ENCODE results near the gene SSR4. TPM values are rescaled to one million over a fixed set of nuclear protein-coding genes. Genes with fewer than 3 reads are reported as not detected.
A peak's percentile ranks its signal among the peaks of the same experiment; 100 is the strongest.

SSR4 gene
- total RNA-seq, 1 donor from 2014 or later, result 84.4 TPM

DNA sequence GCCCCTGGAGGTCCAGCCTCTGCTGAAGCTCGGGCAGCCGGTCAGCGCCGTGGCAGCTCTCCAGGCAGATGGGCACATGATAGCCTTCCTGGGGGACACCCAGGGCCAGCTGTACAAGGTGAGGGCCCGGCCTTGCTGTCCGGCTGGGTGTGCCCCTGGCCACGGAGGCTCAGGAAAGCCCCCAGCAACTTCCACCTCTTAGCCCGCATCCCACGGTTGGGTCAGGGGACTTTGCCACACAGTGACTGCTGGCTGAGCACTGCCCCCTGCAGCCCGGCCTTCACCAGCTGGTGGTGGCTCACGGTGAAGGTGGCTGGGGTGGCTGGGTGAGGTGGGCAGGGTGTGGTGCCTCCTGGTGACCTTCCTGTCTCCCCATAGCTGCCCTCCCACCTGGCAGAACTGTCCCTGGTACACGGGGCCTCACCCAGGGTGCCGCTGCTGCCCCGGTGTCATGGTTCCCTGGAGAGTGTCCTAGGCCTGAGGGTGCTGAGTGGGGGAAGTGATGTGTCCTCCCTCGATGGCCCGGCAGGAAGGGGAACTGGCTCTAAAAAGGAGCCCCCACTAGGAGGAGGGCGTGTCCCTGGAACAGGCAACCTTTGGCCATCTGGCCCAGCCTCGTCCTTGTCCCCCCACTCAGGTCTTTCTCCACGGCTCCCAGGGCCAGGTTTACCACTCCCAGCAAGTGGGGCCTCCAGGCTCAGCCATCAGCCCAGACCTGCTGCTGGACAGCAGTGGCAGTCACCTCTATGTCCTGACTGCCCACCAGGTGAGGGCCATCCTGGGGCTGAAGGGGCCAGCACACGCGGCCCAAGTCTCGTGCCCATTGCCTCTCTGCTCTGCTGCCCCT is 25.9 kb upstream of the SSR4 start:
- DNase-seq (ENCODE audit: low spot score in 2 of 2), result peak in 1 of 2 donors; percentile 38
- no peak for FAIRE-seq

DNA sequence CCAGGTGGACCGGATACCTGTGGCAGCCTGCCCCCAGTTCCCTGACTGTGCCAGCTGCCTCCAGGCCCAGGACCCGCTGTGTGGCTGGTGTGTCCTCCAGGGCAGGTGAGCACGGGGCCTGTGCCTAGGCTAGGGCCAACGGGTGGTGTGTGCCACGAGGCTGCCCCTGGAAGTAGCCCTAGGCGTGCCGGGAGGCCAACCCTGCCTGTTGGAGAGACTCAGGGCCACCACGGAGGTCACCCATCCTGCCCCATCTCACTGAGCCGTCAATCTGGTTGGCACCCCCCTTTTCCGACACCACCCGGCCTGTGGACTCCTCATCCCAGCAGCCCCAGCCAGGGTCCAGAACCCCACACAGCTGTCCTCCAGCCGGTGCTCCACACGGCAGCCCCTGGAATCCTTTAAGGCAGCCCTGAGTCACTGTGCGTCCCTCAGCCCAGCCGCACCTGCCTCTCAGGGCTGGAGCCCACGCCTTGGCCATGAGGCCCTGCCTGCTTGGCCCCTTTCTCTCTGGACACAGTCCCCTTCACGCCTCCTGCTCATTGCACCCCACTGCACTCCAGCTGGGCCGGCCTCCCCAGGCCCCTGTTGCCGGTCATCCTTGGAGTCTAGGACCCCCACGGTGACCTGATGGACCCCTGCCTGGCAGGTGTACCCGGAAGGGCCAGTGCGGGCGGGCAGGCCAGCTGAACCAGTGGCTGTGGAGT is 25.2 kb upstream of the SSR4 start:
- no peak for FAIRE-seq
- DNase-seq (ENCODE audit: low spot score in 2 of 2), result peak in 1 of 2 donors; percentile 34

DNA sequence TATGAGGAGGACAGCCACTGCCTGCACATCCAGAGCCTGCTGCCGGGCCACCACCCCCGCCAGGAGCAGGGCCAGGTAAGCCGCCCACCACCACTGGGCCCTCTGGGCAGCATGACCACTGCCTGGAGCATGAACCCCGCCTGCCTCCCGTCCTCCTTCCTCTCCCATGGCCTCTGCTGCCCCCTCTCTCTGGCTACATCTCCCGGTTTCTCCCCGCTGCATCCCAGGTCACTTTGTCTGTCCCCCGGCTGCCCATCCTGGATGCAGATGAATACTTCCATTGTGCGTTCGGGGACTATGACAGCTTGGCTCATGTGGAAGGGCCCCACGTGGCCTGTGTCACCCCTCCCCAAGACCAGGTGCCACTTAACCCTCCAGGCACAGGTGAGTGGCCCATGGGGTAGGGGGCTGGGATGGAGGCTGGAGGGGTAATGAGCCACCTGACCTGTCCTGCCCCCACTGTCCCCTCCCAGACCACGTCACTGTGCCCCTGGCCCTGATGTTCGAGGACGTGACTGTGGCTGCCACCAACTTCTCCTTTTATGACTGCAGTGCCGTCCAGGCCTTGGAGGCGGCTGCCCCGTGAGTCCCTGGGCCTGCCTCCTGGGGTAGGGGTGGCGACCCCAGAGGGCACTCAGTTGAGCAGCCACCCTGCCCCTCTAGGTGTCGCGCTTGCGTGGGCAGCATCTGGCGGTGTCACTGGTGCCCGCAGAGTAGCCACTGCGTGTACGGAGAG is 24.4 kb upstream of the SSR4 start:
- FAIRE-seq, result no peak
- peak in 1 of 2 donors; percentile 59 for DNase-seq (ENCODE audit: low spot score in 2 of 2)

DNA sequence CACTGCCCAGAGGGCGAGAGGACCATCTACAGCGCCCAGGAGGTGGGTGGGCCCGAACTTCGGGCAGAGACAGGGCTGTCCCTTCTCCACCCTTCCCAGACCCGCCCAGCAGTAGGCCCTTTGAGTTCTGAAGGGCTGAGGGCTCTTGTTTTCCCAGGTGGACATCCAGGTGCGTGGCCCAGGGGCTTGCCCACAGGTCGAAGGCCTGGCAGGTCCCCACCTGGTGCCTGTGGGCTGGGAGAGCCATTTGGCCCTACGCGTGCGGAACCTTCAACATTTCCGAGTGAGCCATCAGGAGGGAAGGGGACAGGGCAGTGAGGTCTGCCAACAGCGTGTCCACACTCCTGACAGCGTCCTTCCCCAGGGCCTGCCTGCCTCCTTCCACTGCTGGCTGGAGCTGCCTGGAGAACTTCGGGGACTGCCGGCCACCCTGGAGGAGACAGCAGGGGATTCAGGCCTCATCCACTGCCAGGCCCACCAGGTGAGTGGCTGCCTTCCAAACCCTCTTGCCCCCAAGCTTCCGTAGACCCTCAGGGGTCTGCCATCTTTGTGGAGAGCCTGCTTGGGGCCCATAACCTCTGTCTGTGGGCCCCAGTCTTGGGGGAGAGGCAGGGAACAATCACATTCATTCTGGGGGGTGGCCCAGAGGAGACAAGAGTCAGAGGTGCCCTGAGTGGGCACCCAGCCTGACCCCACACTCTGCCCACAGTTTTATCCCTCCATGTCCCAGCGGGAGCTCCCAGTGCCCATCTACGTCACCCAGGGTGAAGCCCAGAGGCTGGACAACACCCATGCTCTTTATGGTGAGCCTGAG is 23.7 kb upstream of the SSR4 start:
- DNase-seq (ENCODE audit: low spot score in 2 of 2) (peak; percentile 4 to 30), FAIRE-seq (no peak)

DNA sequence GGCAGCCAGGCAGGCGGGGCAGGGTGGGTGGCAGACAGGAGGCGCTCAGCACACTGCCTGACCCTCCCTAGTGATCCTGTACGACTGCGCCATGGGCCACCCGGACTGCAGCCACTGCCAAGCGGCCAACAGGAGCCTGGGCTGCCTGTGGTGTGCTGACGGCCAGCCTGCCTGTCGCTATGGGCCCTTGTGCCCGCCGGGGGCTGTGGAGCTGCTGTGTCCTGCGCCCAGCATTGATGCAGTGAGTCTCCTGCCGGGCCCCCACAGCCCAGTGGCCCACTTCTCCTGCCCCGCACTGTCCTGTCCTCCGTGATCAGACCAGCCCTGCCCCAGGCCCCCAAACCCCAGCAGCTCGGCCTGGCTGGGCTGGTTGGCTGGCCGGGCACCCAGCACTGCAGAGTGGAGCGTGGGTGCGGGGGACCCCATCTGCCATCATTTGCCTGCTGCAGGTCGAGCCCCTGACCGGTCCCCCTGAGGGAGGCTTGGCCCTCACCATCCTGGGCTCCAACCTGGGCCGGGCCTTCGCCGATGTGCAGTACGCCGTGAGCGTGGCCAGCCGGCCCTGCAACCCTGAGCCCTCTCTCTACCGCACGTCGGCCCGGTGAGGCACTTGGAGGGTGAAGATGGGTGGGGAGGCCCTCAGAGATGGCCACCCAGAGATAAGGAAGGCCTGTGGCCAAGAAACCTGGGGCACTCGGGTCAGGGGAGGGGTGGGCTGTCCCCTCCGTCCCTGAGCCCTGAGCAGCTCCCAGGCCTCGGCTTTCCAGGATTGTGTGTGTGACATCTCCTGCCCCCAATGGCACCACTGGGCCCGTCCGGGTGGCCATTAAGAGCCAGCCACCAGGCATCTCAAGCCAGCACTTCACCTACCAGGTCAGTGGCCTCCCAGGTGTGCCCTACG is 22.8 kb upstream of the SSR4 start:
- DNase-seq (ENCODE audit: low spot score in 2 of 2), result peak in 1 of 2 donors; percentile 44
- no peak for FAIRE-seq

DNA sequence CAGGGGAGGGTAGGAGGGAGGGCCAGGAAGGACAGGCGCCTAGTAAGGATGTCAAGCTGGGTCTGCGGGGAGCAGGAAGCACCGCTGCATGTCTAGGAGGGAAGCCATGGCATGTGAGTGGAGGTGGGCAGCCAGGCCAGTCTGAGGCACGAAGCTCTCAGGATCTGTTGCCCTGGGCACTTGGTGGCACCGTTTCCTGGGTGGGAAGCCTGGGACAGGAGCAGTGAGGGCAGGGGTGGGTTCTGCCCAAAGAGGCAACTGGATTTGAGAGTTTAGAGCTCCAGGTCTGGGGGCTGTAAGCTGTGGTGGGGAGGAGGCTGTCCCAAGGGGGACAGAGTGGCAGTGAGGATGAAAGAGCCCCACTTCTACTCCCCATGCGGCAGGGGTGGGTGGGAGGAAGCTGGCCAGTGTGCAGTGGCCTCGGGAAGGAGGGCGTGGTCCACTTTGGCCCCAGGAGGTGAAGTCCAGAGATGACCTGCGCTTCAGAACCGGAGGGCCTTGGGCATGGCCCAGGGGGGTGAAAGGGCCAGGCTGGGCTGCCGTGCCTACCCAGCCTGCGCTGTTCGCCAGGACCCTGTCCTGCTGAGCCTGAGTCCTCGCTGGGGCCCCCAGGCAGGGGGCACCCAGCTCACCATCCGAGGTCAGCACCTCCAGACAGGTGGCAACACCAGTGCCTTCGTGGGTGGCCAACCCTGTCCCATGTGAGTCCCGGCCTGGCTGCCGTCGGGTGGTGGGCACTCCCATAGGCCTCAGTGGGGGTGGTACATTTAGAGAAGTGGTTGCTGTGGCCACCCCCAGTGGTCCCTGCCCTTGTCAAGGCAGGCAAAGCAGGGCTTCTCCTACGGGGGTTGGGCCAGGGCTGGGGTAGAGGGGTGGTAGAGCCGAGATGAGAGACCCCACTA is 21.9 kb upstream of the SSR4 start:
- DNase-seq (ENCODE audit: low spot score in 2 of 2) (peak in 1 of 2 donors; percentile 38), FAIRE-seq (no peak)

DNA sequence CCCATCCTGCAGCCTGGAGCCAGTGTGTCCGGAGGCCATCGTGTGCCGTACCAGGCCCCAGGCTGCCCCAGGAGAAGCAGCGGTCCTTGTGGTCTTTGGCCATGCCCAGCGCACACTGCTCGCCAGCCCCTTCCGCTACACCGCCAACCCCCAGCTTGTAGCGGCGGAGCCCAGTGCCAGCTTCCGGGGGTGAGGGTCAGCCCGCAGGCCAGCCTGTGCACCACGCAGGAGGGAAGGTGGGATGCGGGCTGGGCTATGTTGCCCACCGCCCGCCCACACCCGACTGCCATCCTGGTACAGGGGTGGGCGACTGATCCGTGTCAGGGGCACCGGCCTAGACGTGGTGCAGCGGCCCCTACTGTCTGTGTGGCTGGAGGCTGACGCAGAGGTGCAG is 21.3 kb upstream of the SSR4 start:
- no peak for FAIRE-seq

DNA sequence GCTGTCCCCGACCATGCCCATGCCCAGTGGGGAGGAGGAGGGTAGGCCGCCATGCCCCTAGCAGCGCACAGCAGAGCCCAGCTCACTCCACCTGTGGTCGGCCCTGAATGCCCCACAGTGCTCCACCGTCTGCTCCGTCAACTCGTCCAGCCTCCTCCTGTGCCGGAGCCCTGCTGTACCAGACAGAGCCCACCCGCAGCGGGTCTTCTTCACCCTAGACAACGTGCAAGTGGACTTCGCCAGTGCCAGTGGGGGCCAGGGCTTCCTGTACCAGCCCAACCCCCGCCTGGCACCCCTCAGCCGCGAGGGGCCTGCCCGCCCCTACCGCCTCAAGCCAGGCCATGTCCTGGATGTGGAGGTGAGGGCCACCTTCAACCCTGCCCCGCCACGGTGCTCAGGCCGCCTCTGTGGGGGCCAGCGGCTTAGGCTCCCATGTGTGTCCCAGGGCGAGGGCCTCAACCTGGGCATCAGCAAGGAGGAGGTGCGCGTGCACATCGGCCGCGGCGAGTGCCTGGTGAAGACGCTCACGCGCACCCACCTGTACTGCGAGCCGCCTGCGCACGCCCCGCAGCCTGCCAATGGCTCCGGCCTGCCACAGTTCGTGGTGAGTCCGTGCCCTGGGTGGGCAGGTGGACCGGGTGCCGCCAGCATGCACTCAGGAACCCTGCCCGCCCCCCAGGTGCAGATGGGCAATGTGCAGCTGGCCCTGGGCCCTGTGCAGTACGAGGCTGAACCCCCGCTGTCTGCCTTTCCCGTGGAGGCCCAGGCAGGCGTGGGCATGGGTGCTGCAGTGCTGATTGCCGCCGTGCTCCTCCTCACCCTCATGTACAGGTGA is 20.5 kb upstream of the SSR4 start:
- DNase-seq (ENCODE audit: low spot score in 2 of 2) (peak in 1 of 2 donors; percentile 40), FAIRE-seq (no peak)

More for the DNA sequence above, 21.3 kb upstream of the SSR4 start:
- peak in 1 of 2 donors; percentile 31 for DNase-seq (ENCODE audit: low spot score in 2 of 2)

DNA sequence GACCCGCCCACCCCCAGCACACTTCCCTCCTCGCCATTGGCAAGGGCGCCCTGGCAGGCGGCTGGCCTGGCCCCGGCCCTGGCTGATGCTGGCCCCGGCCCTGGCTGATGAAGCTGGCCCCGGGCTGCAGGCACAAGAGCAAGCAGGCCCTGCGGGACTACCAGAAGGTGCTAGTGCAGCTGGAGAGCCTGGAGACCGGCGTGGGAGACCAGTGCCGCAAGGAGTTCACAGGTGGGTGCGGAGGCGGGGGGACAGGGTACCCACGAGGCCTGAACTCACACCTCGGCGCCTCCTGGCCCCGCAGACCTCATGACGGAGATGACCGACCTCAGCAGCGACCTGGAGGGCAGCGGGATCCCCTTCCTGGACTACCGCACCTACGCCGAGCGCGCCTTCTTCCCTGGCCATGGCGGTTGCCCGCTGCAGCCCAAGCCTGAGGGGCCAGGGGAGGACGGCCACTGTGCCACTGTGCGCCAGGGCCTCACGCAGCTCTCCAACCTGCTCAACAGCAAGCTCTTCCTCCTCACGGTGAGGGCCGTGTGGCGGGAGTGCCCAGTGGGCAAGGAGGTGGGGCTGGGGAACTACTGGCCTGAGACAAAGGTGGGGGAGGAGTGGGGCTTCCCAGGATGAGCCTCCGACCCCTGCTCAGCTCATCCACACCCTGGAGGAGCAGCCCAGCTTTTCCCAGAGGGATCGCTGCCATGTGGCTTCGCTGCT is 19.7 kb upstream of the SSR4 start:
- DNase-seq (ENCODE audit: low spot score in 2 of 2) (no peak), FAIRE-seq (no peak)

DNA sequence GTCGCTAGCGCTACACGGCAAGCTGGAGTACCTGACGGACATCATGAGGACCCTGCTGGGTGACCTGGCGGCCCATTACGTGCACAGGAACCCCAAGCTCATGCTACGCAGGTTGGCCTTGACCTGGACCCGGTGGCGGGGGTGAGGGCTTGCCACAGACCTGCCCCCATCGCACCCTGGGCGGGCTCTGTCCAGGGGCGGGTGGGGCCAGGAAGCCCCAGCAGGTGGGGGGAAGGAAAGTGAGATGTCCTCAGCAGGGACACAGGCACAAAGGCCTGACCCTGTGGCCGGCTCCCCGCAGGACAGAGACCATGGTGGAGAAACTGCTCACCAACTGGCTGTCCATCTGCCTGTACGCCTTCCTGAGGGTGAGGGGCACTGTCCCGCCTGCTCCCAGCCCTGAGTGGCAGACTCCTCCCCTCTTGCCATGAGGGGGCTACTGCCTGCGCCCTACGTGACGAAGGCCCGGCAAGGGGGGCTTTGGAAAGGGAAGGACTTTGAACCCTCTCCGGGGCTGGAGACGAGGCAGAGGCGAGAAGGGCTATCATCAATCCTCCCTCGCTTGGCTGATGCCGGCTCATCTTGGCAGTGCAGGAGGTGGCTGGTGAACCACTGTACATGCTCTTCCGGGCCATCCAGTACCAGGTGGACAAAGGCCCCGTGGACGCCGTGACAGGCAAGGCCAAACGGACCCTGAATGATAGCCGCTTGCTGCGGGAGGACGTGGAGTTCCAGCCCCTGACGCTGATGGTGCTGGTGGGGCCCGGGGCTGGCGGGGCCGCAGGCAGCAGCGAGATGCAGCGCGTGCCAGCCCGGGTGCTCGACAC is 19.0 kb upstream of the SSR4 start:
- DNase-seq (ENCODE audit: low spot score in 2 of 2) (no peak), FAIRE-seq (no peak)

DNA sequence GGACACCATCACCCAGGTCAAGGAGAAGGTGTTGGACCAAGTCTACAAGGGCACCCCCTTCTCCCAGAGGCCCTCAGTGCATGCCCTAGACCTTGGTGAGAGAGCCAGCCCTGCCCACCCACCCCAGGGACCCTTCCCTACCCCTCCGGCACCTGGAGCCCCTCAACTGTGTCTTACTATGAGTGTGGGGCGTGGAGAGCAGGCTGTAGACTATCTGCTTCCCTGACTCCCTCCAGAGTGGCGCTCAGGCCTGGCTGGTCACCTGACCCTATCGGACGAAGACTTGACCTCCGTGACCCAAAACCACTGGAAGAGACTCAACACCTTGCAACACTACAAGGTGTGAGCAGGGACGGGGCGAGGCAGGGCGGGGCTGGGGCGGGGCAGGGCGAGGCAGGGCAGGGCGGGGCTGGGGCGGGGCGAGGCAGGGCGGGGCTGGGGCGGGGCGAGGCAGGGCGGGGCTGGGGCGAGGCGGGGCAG is 18.3 kb upstream of the SSR4 start:
- FAIRE-seq (no peak), DNase-seq (ENCODE audit: low spot score in 2 of 2) (no peak)

DNA sequence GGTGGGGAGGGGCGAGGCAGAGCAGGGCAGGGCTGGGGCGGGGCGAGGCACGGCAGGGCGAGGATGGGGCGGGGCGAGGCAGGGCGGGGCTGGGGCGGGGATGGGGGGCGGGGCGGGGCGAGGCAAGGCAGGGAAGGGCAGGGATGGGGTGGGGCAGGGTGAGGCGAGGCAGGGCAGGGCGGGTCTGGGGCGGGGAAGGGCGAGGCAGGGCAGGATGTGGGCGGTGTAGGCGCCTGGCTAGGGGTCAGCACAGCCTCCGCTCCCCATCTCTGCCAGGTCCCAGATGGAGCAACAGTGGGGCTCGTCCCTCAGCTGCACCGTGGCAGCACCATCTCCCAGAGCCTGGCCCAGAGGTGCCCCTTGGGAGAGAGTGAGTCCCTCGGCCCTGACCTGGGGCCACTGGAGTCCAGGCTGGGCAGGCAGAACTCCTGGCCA is 17.8 kb upstream of the SSR4 start:
- FAIRE-seq (no peak), DNase-seq (ENCODE audit: low spot score in 2 of 2) (no peak)

DNA sequence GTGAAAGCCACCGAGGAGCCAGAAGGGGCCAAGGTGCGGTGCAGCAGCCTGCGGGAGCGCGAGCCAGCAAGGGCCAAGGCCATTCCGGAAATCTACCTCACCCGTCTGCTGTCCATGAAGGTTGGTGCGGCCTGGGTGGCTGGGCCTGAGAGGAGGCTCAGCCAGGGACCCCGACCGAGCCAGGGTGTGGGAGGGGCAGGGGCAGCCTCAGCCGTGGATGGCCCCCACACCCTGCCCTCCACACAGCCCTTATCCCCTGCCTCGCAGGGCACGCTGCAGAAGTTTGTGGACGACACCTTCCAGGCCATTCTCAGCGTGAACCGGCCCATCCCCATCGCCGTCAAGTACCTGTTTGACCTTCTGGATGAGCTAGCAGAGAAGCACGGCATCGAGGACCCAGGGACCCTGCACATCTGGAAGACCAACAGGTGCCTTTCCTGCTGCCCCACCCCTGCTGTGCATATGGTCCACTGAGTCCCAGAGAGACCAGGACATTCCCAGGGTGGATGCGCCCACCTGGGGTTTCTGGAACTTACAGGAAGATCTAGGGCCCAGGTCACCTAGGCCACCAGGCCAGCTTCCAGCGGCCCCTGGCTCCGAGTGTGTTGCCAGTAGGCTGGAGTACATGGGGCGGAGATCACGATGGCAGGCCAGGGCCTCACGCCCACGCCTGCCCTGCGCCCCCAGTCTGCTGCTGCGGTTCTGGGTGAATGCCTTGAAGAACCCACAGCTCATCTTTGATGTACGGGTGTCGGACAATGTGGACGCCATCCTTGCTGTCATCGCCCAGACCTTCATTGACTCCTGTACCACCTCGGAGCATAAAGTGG is 17.0 kb upstream of the SSR4 start:
- DNase-seq (ENCODE audit: low spot score in 2 of 2) (no peak), FAIRE-seq (no peak)

DNA sequence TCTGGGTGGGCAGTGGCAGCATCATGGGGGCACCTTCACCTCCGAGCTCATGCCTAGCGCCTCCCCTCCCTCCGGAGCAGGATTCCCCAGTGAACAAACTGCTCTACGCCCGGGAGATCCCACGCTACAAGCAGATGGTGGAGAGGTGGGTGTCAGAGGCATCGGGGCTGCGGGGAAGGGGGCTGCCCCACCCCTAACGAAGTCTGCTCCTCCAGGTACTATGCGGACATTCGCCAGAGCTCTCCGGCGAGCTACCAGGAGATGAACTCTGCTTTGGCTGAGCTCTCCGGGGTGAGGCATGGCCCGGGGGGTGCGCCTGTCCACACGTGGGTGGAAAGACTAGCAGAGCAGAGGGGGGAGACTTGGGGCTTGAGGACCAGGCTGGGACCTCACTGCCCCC is 16.3 kb upstream of the SSR4 start:
- FAIRE-seq, result no peak

DNA sequence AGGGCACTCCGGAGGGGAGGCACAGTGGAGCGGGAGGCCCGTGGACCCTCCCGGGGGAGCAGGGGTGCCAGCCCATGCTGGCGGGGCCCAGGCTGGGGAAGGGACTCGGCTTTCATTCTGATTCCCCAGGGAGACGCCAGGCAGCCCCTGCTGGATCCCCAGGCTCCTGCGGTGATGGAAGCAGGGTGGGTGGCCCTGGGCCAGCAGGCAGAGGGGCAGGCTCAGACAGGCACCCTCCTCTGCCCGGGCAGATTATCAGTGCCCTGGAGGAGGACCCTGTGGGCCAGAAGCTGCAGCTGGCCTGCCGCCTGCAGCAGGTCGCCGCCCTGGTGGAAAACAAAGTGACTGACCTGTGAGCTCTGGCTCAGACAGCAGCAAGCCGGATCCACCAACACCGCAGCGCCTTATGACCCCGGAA is 15.8 kb upstream of the SSR4 start:
- DNase-seq (ENCODE audit: low spot score in 2 of 2) (no peak), FAIRE-seq (no peak)

More for the DNA sequence above, 16.3 kb upstream of the SSR4 start:
- no peak for DNase-seq (ENCODE audit: low spot score in 2 of 2)

Data from frontal cortex (tissue), 4 donors.